Smooth muscle cell of the brain vasculature (primary cell): Measurements from ENCODE around the gene KAZN.

ENCODE experiments used
- DNase-seq: peaks from one replicate; pipeline ENCODE4 v3.0.0-alpha.2; 2012; ENCODE audit warnings: low read depth, low spot score

Gene KAZN

GRCh38 chr1:14590411-14591180 lies 7.9 kb upstream of the KAZN start:
- no peak for DNase-seq

- DNase-seq, result no peak
Measured at GRCh38 chr1:14591600-14591999, 6.9 kb upstream of the KAZN start.

- DNase-seq, result no peak
Measured at GRCh38 chr1:14592004-14592631, 6.4 kb upstream of the KAZN start.

- DNase-seq, result no peak
Measured at GRCh38 chr1:14593302-14593701, 5.2 kb upstream of the KAZN start.

GRCh38 chr1:14594045-14594444 lies 4.4 kb upstream of the KAZN start:
- no peak for DNase-seq

GRCh38 chr1:14596591-14596990 lies 1.9 kb upstream of the KAZN start:
- no peak for DNase-seq

- no peak for DNase-seq
Measured at GRCh38 chr1:14597343-14598006, 1.0 kb upstream of the KAZN start.

GRCh38 chr1:14598007-14598497 lies 433 bp upstream of the KAZN start:
- DNase-seq, result no peak

- no peak for DNase-seq
Measured at GRCh38 chr1:14599183-14599791, 802 bp downstream of the KAZN start.

- DNase-seq, result no peak
Measured at GRCh38 chr1:14599800-14600199, 1.3 kb downstream of the KAZN start.

GRCh38 chr1:14600405-14601112 lies 2.1 kb downstream of the KAZN start:
- DNase-seq, result no peak

- no peak for DNase-seq
Measured at GRCh38 chr1:14602136-14602535, 3.7 kb downstream of the KAZN start.

GRCh38 chr1:14603645-14604044 lies 5.2 kb downstream of the KAZN start:
- DNase-seq, result no peak

GRCh38 chr1:14604414-14604813 lies 5.9 kb downstream of the KAZN start:
- DNase-seq, result no peak

GRCh38 chr1:14605945-14606344 lies 7.5 kb downstream of the KAZN start:
- DNase-seq, result no peak

GRCh38 chr1:14606632-14607031 lies 8.1 kb downstream of the KAZN start:
- no peak for DNase-seq

GRCh38 chr1:14607295-14607694 lies 8.8 kb downstream of the KAZN start:
- no peak for DNase-seq

GRCh38 chr1:14608308-14608707 lies 9.8 kb downstream of the KAZN start:
- no peak for DNase-seq

GRCh38 chr1:14610761-14611160 lies 12.3 kb downstream of the KAZN start:
- no peak for DNase-seq

GRCh38 chr1:14611792-14612191 lies 13.3 kb downstream of the KAZN start:
- DNase-seq, result no peak

GRCh38 chr1:14612256-14612655 lies 13.8 kb downstream of the KAZN start:
- DNase-seq, result no peak

GRCh38 chr1:14613926-14614325 lies 15.4 kb downstream of the KAZN start:
- no peak for DNase-seq
